ENCODE results near the gene ANO8.
A peak's percentile ranks its signal among the peaks of the same experiment; 100 is the strongest.
"Not testable (repeated sequence)": the region's sequence is repeated elsewhere in the genome, so short reads cannot be mapped to it uniquely, and the experiment has no call there.

Gene ANO8

GRCh38 chr19:17334414-17335409, at the start of gene ANO8:
ANO8 (minus strand) TSS chr19:17334855; CDS start chr19:17334670, 185 bp downstream.
- H3K9ac ChIP-seq (ENCODE audit: low read length) = peak within 1 kb of the TSS; percentile 89
- no peaks in the 10 kb centered on the region for H3K36me3 ChIP-seq (ENCODE audit: control insufficient read depth, insufficient read depth, low read length, severe bottlenecking)
- no peaks in the 10 kb centered on the region for H3K9me3 ChIP-seq (ENCODE audit: control insufficient read depth, low read length)
- H3K27me3 ChIP-seq (replicated peaks; ENCODE audit: control insufficient read depth, insufficient read depth, low read length) = no peaks in the 10 kb centered on the region
- peak within 1 kb of the TSS; percentile 88 for H3K4me3 ChIP-seq (ENCODE audit: low read length)
- peak; percentile 99 for DNase-seq (ENCODE audit: low read depth)
- peaks cover 16% of the 10 kb centered on the region for H3K4me1 ChIP-seq (ENCODE audit: control insufficient read depth, insufficient read depth, low read length)

- no peak overlapping the region for H3K4me3 ChIP-seq (ENCODE audit: low read length)
- no peaks in the 10 kb centered on the region for H3K4me1 ChIP-seq (ENCODE audit: control insufficient read depth, insufficient read depth, low read length)
- H3K9ac ChIP-seq (ENCODE audit: low read length) = no peak overlapping the region
- H3K9me3 ChIP-seq (ENCODE audit: control insufficient read depth, low read length) = no peaks in the 10 kb centered on the region
- no peak for DNase-seq (ENCODE audit: low read depth)
- peaks cover 13% of the 10 kb centered on the region for H3K27me3 ChIP-seq (replicated peaks; ENCODE audit: control insufficient read depth, insufficient read depth, low read length)
- H3K36me3 ChIP-seq (ENCODE audit: control insufficient read depth, insufficient read depth, low read length, severe bottlenecking) = no peaks in the 10 kb centered on the region
Measured at GRCh38 chr19:17380426-17381138, 45.9 kb upstream of the ANO8 start.

GRCh38 chr19:17379221-17379631, 44.6 kb upstream of the ANO8 start:
- Histone ChIP-seq H3K36me3 (ENCODE audit: control insufficient read depth, insufficient read depth, low read length, severe bottlenecking) (no peaks in the 10 kb centered on the region), H3K9me3 (ENCODE audit: control insufficient read depth, low read length) (no peaks in the 10 kb centered on the region), H3K27me3 (replicated peaks; ENCODE audit: control insufficient read depth, insufficient read depth, low read length) (peaks cover 19% of the 10 kb centered on the region), H3K4me1 (ENCODE audit: control insufficient read depth, insufficient read depth, low read length) (no peaks in the 10 kb centered on the region), H3K9ac (ENCODE audit: low read length) (no peak overlapping the region), H3K4me3 (ENCODE audit: low read length) (no peak overlapping the region)
- no peak for DNase-seq (ENCODE audit: low read depth)

- Histone ChIP-seq H3K36me3 (ENCODE audit: control insufficient read depth, insufficient read depth, low read length, severe bottlenecking) (no peaks in the 10 kb centered on the region), H3K9me3 (ENCODE audit: control insufficient read depth, low read length) (no peaks in the 10 kb centered on the region), H3K4me3 (ENCODE audit: low read length) (no peak overlapping the region), H3K27me3 (replicated peaks; ENCODE audit: control insufficient read depth, insufficient read depth, low read length) (peaks cover 19% of the 10 kb centered on the region), H3K9ac (ENCODE audit: low read length) (no peak overlapping the region), H3K4me1 (ENCODE audit: control insufficient read depth, insufficient read depth, low read length) (no peaks in the 10 kb centered on the region)
- DNase-seq (ENCODE audit: low read depth) = no peak
Measured at GRCh38 chr19:17378271-17378670, 43.6 kb upstream of the ANO8 start.

- no peaks in the 10 kb centered on the region for H3K36me3 ChIP-seq (ENCODE audit: control insufficient read depth, insufficient read depth, low read length, severe bottlenecking)
- no peak within 1 kb of the TSS for H3K9ac ChIP-seq (ENCODE audit: low read length)
- no peak within 1 kb of the TSS for H3K4me3 ChIP-seq (ENCODE audit: low read length)
- no peaks in the 10 kb centered on the region for H3K4me1 ChIP-seq (ENCODE audit: control insufficient read depth, insufficient read depth, low read length)
- H3K9me3 ChIP-seq (ENCODE audit: control insufficient read depth, low read length) = no peaks in the 10 kb centered on the region
- no peak for DNase-seq (ENCODE audit: low read depth)
- peaks cover 22% of the 10 kb centered on the region for H3K27me3 ChIP-seq (replicated peaks; ENCODE audit: control insufficient read depth, insufficient read depth, low read length)
Measured at GRCh38 chr19:17376935-17377600, 42.4 kb upstream of the ANO8 start, which contains the start of gene PLVAP. PLVAP (minus strand) TSS chr19:17377342; CDS start chr19:17377288, 54 bp downstream.

- no peak overlapping the region for H3K4me3 ChIP-seq (ENCODE audit: low read length)
- DNase-seq (ENCODE audit: low read depth) = peak; percentile 50
- no peaks in the 10 kb centered on the region for H3K36me3 ChIP-seq (ENCODE audit: control insufficient read depth, insufficient read depth, low read length, severe bottlenecking)
- no peak overlapping the region for H3K9ac ChIP-seq (ENCODE audit: low read length)
- H3K27me3 ChIP-seq (replicated peaks; ENCODE audit: control insufficient read depth, insufficient read depth, low read length) = peaks cover 11% of the 10 kb centered on the region
- no peaks in the 10 kb centered on the region for H3K9me3 ChIP-seq (ENCODE audit: control insufficient read depth, low read length)
- peaks cover 3% of the 10 kb centered on the region for H3K4me1 ChIP-seq (ENCODE audit: control insufficient read depth, insufficient read depth, low read length)
Measured at GRCh38 chr19:17370026-17370587, 35.5 kb upstream of the ANO8 start.

GRCh38 chr19:17365361-17365760, 30.7 kb upstream of the ANO8 start:
- no peak for DNase-seq (ENCODE audit: low read depth)
- no peak overlapping the region for H3K9ac ChIP-seq (ENCODE audit: low read length)
- no peak overlapping the region for H3K4me3 ChIP-seq (ENCODE audit: low read length)
- peaks cover 2% of the 10 kb centered on the region for H3K4me1 ChIP-seq (ENCODE audit: control insufficient read depth, insufficient read depth, low read length)
- H3K27me3 ChIP-seq (replicated peaks; ENCODE audit: control insufficient read depth, insufficient read depth, low read length) = peaks cover 15% of the 10 kb centered on the region
- no peaks in the 10 kb centered on the region for H3K36me3 ChIP-seq (ENCODE audit: control insufficient read depth, insufficient read depth, low read length, severe bottlenecking)
- H3K9me3 ChIP-seq (ENCODE audit: control insufficient read depth, low read length) = no peaks in the 10 kb centered on the region

- not testable (repeated sequence) for H3K36me3 ChIP-seq (ENCODE audit: control insufficient read depth, insufficient read depth, low read length, severe bottlenecking); DNase-seq (ENCODE audit: low read depth); H3K4me1 ChIP-seq (ENCODE audit: control insufficient read depth, insufficient read depth, low read length); H3K9me3 ChIP-seq (ENCODE audit: control insufficient read depth, low read length); H3K9ac ChIP-seq (ENCODE audit: low read length); H3K4me3 ChIP-seq (ENCODE audit: low read length)
- H3K27me3 ChIP-seq (replicated peaks; ENCODE audit: control insufficient read depth, insufficient read depth, low read length) = peaks cover 21% of the 10 kb centered on the region
Measured at GRCh38 chr19:17363852-17364605, 29.4 kb upstream of the ANO8 start.

GRCh38 chr19:17359905-17360800, 25.5 kb upstream of the ANO8 start:
- H3K27me3 ChIP-seq (replicated peaks; ENCODE audit: control insufficient read depth, insufficient read depth, low read length) = peaks cover 23% of the 10 kb centered on the region
- H3K36me3 ChIP-seq (ENCODE audit: control insufficient read depth, insufficient read depth, low read length, severe bottlenecking) = no peaks in the 10 kb centered on the region
- H3K4me1 ChIP-seq (ENCODE audit: control insufficient read depth, insufficient read depth, low read length) = peaks cover 2% of the 10 kb centered on the region
- H3K4me3 ChIP-seq (ENCODE audit: low read length) = no peak overlapping the region
- no peak for DNase-seq (ENCODE audit: low read depth)
- no peak overlapping the region for H3K9ac ChIP-seq (ENCODE audit: low read length)
- no peaks in the 10 kb centered on the region for H3K9me3 ChIP-seq (ENCODE audit: control insufficient read depth, low read length)
